ENCODE results near the gene EDEM2.
"Not testable (repeated sequence)": the region's sequence is repeated elsewhere in the genome, so short reads cannot be mapped to it uniquely, and the experiment has no call there.

EDEM2 gene

DNA sequence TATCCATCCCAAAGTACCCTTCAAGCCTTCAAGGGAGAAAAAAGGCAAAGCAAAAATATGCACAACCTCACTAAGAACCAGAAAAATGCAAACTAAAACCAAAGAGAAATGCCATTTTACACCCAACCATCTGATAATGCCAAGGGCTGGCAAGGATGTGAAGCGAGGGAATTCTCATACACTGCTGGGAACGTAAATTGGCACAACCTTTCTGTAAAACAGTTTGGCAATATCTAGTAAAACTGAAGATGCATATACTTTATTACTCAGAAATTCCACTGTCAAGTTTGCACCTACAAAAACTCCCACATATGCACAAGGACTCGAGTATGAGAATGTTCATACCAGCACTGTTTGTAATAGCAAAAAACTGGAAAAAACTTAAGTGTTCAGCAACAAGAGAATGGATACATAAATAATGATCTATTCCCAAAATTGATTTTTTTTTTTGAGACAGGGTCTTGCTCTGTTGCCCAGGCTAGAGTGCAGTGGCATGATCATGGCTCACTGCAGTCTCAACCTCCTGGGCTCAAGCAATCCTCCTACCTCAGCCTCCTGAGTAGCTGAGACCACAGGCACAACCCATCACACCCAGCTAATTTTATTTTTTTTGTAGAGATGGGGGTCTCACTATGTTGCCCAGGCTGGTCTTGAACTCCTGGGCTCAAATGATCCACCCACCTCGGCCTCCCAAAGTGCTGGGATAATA, 21.7 kb upstream of the EDEM2 start:
- DNase-seq (ENCODE audit: low read depth) = not testable (repeated sequence)

- no peak for DNase-seq (ENCODE audit: low read depth)
These were observed 20.7 kb upstream of the EDEM2 start for GRCh38 chr20:35167787-35168186.

DNA sequence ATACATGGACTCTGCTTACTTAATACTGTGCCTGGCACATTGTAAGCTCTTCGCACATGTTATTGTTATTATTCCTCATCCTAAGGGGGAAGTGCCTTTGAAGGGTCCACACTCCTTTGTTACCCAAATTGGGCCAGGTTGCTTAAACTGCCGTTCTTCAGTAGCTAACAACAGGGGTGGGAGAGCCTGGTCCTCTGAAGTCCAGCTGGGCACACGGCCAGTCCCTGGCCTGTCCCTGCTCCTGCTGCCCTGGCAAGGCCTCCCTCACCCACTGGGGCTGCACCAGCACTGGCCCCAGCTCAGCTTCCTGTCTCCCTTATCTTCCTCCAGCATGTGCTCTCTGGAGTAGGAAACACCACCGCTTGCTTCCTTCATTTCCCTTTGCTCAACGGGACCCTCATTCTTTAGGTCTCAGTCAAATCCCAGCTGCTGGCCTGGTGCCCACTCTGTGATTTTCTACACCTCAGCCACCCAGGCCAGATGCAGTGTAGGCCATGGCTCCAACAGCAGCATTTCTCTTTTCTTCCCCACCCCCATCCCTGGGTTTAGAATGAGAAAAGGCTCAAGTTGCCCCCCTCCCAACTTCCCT, 19.2 kb upstream of the EDEM2 start:
- no peak for DNase-seq (ENCODE audit: low read depth)

DNA sequence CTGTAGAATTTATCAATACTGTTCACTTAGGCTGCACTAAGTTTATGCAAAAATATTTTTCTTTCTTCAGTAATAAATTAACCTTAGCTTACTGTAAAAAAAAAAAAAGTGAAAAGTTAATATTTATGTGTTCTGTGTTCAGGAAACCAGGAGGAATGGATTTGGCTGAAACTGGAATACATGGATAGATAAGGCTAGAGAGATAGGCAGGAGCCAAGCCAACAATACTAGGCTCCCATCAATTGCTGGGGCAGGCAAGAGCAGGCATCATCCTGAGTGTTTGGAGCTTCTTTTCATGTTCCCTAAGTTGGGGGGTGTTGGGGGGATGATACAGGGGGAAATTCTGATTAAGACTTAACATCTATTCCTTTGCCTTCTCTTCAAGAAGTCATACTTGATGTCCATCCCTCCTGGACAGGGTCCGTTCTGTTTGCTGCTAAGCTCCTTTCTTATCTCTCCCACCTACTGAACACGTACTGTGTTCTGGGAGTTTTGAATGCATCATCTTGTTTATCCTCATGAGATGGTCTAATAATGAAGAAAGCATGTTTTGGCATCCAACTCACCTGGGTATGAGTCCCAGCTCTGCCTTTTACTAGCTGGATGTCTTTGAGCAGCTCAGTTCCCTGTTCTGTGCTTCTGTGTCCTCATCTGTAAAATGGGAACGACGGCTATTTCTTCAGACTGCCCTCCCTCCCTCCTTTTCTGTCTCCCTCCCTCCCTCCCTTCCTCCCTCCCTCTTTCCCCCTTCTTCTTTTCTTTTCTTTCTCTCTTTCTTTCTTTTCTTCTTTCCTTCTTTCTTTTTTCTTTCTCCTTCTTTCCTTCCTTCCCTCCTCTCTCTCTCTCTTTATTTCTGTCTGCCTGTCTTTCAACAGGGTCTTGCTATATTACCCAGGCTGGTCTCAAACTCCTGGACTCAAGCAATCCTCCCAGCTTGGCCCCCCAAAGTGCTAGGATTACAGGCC, 18.4 kb upstream of the EDEM2 start:
- DNase-seq (ENCODE audit: low read depth) = no peak

- DNase-seq (ENCODE audit: low read depth) = not testable (repeated sequence)
These were observed 17.4 kb upstream of the EDEM2 start for GRCh38 chr20:35164531-35164930.

- not testable (repeated sequence) for DNase-seq (ENCODE audit: low read depth)
These were observed 13.2 kb upstream of the EDEM2 start for GRCh38 chr20:35160341-35160740.

- DNase-seq (ENCODE audit: low read depth) = no peak
These were observed 9.8 kb upstream of the EDEM2 start for GRCh38 chr20:35156978-35157377.

DNA sequence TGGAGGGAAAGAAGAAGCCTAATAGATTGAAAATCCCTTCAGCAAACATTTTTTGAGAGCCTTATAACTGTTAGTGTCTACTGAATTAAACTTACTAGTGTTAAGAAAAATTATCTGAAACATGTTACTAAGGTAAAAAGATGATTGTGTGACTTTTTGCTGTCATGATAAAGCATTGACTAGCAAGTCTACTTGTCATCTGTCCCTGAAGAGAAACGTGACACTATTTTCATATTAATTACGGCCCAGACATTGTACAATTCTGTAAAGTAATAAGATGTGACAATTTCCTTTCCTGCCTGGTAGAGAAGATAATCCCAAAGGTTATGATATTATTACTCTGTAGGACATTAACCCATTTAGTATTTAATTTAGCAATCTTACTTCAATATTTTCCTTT, 8.8 kb upstream of the EDEM2 start:
- no peak for DNase-seq (ENCODE audit: low read depth)

GRCh38 chr20:35151736-35152135, 4.6 kb upstream of the EDEM2 start:
- DNase-seq (ENCODE audit: low read depth) = no peak

- no peak for DNase-seq (ENCODE audit: low read depth)
These were observed 3.9 kb upstream of the EDEM2 start for GRCh38 chr20:35150846-35151579.

DNA sequence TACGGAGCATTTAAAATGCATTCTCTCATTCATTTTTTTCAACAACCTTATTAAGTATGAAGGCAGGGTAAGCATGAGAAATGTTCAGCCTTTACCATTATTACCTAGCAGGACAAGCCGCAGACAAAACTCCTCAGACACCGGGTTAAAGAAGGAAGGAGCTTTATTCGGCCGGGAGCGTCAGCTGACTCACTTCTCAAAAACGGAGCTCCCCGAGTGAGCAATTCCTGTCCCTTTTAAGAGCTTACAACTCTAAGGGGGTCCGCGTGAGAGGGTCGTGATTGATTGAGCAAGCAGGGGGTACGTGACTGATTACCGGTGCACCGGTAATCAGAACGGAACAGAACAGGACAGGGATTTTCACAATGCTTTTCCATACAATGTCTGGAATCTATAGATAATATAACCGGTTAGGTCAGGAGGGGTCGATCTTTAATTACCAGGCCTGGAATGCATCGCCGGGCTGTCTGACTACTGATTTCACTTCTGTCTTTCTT, 487 bp upstream of the EDEM2 start:
- not testable (repeated sequence) for DNase-seq (ENCODE audit: low read depth)

- DNase-seq (ENCODE audit: low read depth) = no peak
These were observed 727 bp downstream of the EDEM2 start for GRCh38 chr20:35146299-35146919.

- DNase-seq (ENCODE audit: low read depth) = no peak
These were observed 2.0 kb downstream of the EDEM2 start for GRCh38 chr20:35145141-35145564.

DNA sequence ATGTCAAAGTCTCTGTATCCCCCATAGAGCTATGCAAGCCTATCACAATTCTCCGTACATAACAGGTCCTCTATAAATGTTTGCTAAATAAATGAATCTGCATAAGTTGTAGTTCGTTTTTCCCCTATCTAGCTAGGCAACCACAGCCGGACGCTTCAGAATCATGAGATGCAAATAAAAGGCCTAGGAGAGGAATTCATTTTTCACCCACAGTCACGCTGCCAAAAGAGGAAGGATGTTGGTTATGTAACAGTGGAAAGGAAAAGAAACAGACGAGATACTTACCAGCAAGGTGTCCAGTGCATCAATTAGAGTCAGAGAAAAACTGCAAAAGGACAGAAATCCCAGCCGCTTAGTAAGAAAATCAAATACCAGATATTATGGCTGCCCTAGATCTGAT, 2.4 kb downstream of the EDEM2 start:
- DNase-seq (ENCODE audit: low read depth) = no peak

DNA sequence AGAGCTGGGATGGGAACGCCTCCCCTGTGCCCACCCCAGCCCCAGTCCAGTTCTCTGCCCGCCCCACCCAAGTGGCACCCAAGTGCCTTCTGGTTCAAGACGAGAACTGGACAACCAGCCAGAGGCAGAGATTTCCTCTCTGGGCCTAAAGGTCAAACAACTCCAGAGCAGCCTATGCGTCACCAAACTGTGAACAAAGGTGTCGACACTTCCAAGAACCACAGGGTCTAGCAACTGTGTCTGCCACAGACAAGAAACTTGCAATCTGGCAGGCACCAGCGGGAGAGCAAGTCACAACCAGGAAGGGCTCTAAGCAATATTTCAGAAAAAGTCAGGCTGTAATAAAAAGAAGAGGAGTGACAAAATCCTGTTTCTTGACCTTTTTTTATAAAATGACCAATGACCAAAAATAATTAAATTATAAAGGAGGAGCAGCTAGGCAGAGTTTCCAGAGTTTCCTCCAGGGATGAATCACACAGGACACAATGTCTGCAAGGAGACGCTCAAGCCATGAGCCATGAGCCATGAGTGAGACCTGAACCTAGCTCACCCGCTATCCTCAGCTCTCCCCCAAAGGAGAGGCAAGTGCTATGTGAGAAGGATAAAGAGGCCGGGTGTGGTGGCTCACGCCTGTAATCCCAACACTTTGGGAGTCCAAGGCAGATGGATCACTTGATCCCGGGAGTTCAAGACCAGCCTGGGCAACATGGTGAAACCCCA, 11.1 kb downstream of the EDEM2 start:
- DNase-seq (ENCODE audit: low read depth) = no peak

GRCh38 chr20:35134880-35135279, 12.3 kb downstream of the EDEM2 start:
- no peak for DNase-seq (ENCODE audit: low read depth)

DNA sequence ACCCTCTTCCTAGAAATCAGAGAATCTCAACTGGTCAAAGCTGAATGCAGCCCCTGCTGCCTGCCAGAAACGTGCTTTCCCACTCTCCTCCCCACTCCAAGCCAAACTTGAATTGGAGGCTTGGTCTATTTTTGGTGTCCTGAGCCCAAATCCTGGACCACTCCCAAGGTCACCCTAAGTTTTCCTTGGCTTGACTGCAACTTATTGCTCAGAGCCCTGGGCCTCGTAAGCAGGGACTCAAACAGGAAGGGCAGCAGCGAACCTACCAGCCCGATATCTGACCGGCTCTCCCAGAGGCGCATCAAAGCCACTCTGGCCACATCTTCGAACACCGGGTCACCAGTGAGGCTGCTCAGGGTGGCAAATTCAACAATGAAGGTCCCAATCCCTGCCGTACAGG, 12.7 kb downstream of the EDEM2 start:
- no peak for DNase-seq (ENCODE audit: low read depth)

DNA sequence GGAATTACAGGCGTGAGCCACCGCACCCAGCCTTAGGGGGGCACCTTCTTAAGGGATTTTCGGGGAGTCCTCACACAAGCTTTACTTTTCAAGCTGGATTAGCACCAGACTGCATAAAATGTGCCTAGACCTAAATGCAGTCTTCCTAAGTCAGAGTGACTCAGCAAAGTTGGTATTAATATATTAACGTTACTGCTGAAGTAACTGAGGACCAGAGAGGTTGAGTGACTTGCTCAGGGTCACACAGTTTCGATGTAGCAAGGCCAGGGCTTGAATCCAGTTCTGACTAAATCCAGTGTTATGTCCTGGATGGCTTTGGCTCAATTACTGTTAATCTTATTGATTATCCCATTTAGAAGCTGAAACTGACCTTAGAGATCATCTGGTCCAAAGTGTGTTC, 13.4 kb downstream of the EDEM2 start:
- DNase-seq (ENCODE audit: low read depth) = no peak

GRCh38 chr20:35133031-35133430, 14.1 kb downstream of the EDEM2 start:
- DNase-seq (ENCODE audit: low read depth) = no peak

DNA sequence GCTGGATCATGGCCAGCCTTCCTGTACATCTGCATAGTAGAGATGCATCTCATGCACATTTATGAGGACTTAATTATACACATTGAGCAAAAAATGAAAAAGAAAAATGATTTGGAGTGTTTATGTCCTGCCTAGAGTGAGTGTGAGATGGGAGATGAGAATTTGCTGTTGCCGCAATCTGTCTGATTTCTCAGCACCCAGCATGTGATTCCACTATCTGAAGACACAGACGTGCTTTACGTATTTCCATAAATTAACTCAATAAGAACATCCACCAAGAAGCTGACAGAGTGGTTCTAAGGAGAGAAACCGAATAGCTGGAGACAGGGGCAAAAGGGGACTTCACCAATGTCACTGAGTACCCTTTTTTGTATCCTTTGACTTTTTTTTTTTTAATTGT, 15.2 kb downstream of the EDEM2 start:
- no peak for DNase-seq (ENCODE audit: low read depth)

- DNase-seq (ENCODE audit: low read depth) = no peak
These were observed 17.5 kb downstream of the EDEM2 start for GRCh38 chr20:35129647-35130069.
